NT2/D1 (cell line): Measurements from ENCODE around the gene UBE2G1.

Source experiments
- DNase-seq: peaks from one replicate; pipeline ENCODE4 v3.0.0-alpha.2; 2011; ENCODE audit warnings: low read depth, low spot score
- H3K27me3 ChIP-seq: 2 replicates; pipeline ENCODE4 v1.6.0; 2011; ENCODE audit warnings: mild to moderate bottlenecking; ENCODE audit not compliant: insufficient read length, insufficient read depth
- H3K36me3 ChIP-seq: 2 replicates; pipeline ENCODE4 v1.6.1; 2011; ENCODE audit warnings: mild to moderate bottlenecking, low read length, mixed read lengths; ENCODE audit not compliant: insufficient read depth, insufficient read length
- H3K4me1 ChIP-seq: 2 replicates; pipeline ENCODE4 v1.5.1; 2011; ENCODE audit not compliant: insufficient read depth, insufficient read length
- H3K4me3 ChIP-seq: 2 replicates; pipeline ENCODE4 v1.5.1; 2011; ENCODE audit warnings: low read depth; ENCODE audit not compliant: insufficient read length
- H3K9ac ChIP-seq: 2 replicates; pipeline ENCODE4 v1.6.0; 2011; ENCODE audit warnings: low read depth; ENCODE audit not compliant: insufficient read length
- H3K9me3 ChIP-seq: 2 replicates; pipeline ENCODE4 v1.5.1; 2011; ENCODE audit warnings: mild to moderate bottlenecking, low read length; ENCODE audit not compliant: insufficient read depth
- SUZ12 ChIP-seq: IDR thresholded peaks from 2 replicates; pipeline ENCODE4 v1.6.1; 2011; ENCODE audit not compliant: insufficient read length, insufficient read depth; ENCODE audit errors: extremely low read depth
- YY1 ChIP-seq: IDR thresholded peaks from 2 replicates; pipeline ENCODE4 v1.6.1; 2011; ENCODE audit not compliant: insufficient read length, insufficient read depth
- ZNF274 ChIP-seq: IDR thresholded peaks from 2 replicates; pipeline ENCODE4 v1.6.1; 2011; ENCODE audit warnings: mild to moderate bottlenecking, low read depth, low read length

UBE2G1 gene

GRCh38 chr17:4229627-4230541 lies 136.6 kb downstream of the UBE2G1 start:
- Histone ChIP-seq H3K4me1 (no peaks in the 10 kb centered on the region), H3K4me3 (no peak overlapping the region), H3K36me3 (peaks cover 29% of the 10 kb centered on the region), H3K9me3 (no peaks in the 10 kb centered on the region), H3K27me3 (no peaks in the 10 kb centered on the region), H3K9ac (no peak overlapping the region)
- TF ChIP-seq YY1: no peak
- no peak for TF ChIP-seq ZNF274
- TF ChIP-seq SUZ12: no peak
- peak; percentile 39 for DNase-seq

GRCh38 chr17:4221899-4222659 lies 144.4 kb downstream of the UBE2G1 start:
- TF ChIP-seq YY1 (no peak), ZNF274 (no peak), SUZ12 (no peak)
- peaks cover 21% of the 10 kb centered on the region for H3K36me3 ChIP-seq
- no peak for DNase-seq

GRCh38 chr17:4221163-4221562 lies 145.3 kb downstream of the UBE2G1 start:
- no peak for DNase-seq
- no peaks in the 10 kb centered on the region for H3K4me1 ChIP-seq
- TF ChIP-seq SUZ12 (no peak), YY1 (no peak), ZNF274 (no peak)
- no peaks in the 10 kb centered on the region for H3K27me3 ChIP-seq
- H3K4me3 ChIP-seq: no peak overlapping the region
- H3K9me3 ChIP-seq: no peaks in the 10 kb centered on the region
- no peak overlapping the region for H3K9ac ChIP-seq
- H3K36me3 ChIP-seq: peaks cover 23% of the 10 kb centered on the region

More at GRCh38 chr17:4221899-4222659, 144.4 kb downstream of the UBE2G1 start:
- no peak overlapping the region for H3K4me3 ChIP-seq
- no peak overlapping the region for H3K9ac ChIP-seq
- no peaks in the 10 kb centered on the region for H3K9me3 ChIP-seq
- H3K4me1 ChIP-seq: no peaks in the 10 kb centered on the region
- H3K27me3 ChIP-seq: no peaks in the 10 kb centered on the region

- H3K9me3 ChIP-seq: no peaks in the 10 kb centered on the region
- TF ChIP-seq SUZ12 (no peak), YY1 (no peak), ZNF274 (no peak)
- peaks cover 23% of the 10 kb centered on the region for H3K36me3 ChIP-seq
- no peak overlapping the region for H3K4me3 ChIP-seq
- no peak overlapping the region for H3K9ac ChIP-seq
- no peak for DNase-seq
- H3K27me3 ChIP-seq: no peaks in the 10 kb centered on the region
- H3K4me1 ChIP-seq: no peaks in the 10 kb centered on the region
These were observed 145.8 kb downstream of the UBE2G1 start for GRCh38 chr17:4220655-4221054.
